Effector CD4-positive, alpha-beta T cell (primary cell): ENCODE data around the gene SYT12.

Experiments
- DNase-seq: peaks from one replicate; pipeline ENCODE4 v3.0.0-alpha.2; 2020

Gene SYT12

GRCh38 chr11:67056267-67057204, 33.6 kb downstream of the SYT12 start, which contains the start of gene RHOD:
TSS of gene RHOD (plus strand) at chr11:67056847. CDS start at chr11:67056903, 56 bp downstream.
- DNase-seq = no peak

- no peak for DNase-seq
These were observed 34.3 kb downstream of the SYT12 start for GRCh38 chr11:67057205-67057672.

GRCh38 chr11:67058506-67058905, 35.6 kb downstream of the SYT12 start:
- DNase-seq = no peak

GRCh38 chr11:67059671-67060070, 36.7 kb downstream of the SYT12 start:
- DNase-seq = no peak

GRCh38 chr11:67060111-67060522, 37.2 kb downstream of the SYT12 start:
- DNase-seq = no peak

GRCh38 chr11:67062526-67063373, 39.8 kb downstream of the SYT12 start:
- no peak for DNase-seq

- no peak for DNase-seq
These were observed 43.4 kb downstream of the SYT12 start for GRCh38 chr11:67066333-67066709.

GRCh38 chr11:67071420-67072284, 48.7 kb downstream of the SYT12 start:
- DNase-seq = peak; percentile 63

GRCh38 chr11:67072295-67072694, 49.4 kb downstream of the SYT12 start:
- no peak for DNase-seq

- no peak for DNase-seq
These were observed 51.0 kb downstream of the SYT12 start for GRCh38 chr11:67073908-67074307.

GRCh38 chr11:67076202-67076601, 53.3 kb downstream of the SYT12 start:
- DNase-seq = no peak

GRCh38 chr11:67079065-67079705, 56.3 kb downstream of the SYT12 start:
- no peak for DNase-seq

GRCh38 chr11:67082071-67082791, 59.3 kb downstream of the SYT12 start:
- DNase-seq = no peak

GRCh38 chr11:67083786-67084366, 60.9 kb downstream of the SYT12 start:
- no peak for DNase-seq

- DNase-seq = no peak
These were observed 62.7 kb downstream of the SYT12 start for GRCh38 chr11:67085617-67086016.

- no peak for DNase-seq
These were observed 67.8 kb downstream of the SYT12 start for GRCh38 chr11:67090717-67091116.

- DNase-seq = no peak
These were observed 72.2 kb downstream of the SYT12 start for GRCh38 chr11:67095214-67095507.

GRCh38 chr11:67098799-67099429, 76.0 kb downstream of the SYT12 start:
- no peak for DNase-seq

GRCh38 chr11:67099831-67100324, 76.9 kb downstream of the SYT12 start:
- DNase-seq = no peak
